DOHH2 (cell line): Measurements from ENCODE around the gene RIT2.

Experiments
- EZH2phosphoT487 ChIP-seq: fragments of 200-600 bp; sonication (generic); IDR thresholded peaks from 2 replicates; pipeline ENCODE4 v1.6.1; 2017; ENCODE audit warnings: borderline replicate concordance, mild to moderate bottlenecking, antibody characterized with exemption, low read length, moderate library complexity, mixed read lengths
- TF ChIP-seq, protein P1 (sequence below): fragments of 200-600 bp; sonication (generic); IDR thresholded peaks from one replicate; pipeline ENCODE4 v1.5.1; 2014; ENCODE audit warnings: antibody characterized with exemption, mild to moderate bottlenecking, low read depth, low read length; ENCODE audit not compliant: poor library complexity, severe bottlenecking

DNA sequence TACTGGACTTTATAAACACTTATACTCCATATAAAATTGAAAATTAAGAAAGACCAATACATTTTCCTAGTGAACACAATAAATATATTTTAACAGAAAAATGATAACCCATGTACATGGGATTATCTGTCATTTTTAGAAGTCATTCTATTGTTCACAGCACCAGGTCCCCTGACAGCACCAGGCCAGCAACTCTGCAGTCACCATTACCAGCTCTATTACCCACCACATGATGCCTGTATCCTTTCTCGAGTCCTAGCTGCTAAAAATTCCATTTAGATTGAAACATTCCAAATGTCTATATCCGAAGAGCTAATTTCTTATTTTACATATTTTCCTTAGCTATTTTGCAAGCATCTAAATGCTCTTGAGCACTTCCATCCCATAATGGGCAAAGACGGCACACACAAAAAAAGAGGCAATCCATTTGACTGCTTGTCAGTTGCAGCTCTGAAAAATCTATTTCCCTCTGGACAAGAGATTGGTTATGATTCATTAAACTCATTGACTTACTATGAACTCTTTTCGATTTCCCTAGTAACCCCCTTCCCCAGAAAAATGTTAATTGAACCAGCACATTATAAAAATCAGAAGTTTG is 336.9 kb downstream of the RIT2 start:
- TF ChIP-seq, protein P1, sequence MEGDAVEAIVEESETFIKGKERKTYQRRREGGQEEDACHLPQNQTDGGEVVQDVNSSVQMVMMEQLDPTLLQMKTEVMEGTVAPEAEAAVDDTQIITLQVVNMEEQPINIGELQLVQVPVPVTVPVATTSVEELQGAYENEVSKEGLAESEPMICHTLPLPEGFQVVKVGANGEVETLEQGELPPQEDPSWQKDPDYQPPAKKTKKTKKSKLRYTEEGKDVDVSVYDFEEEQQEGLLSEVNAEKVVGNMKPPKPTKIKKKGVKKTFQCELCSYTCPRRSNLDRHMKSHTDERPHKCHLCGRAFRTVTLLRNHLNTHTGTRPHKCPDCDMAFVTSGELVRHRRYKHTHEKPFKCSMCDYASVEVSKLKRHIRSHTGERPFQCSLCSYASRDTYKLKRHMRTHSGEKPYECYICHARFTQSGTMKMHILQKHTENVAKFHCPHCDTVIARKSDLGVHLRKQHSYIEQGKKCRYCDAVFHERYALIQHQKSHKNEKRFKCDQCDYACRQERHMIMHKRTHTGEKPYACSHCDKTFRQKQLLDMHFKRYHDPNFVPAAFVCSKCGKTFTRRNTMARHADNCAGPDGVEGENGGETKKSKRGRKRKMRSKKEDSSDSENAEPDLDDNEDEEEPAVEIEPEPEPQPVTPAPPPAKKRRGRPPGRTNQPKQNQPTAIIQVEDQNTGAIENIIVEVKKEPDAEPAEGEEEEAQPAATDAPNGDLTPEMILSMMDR: no peak
- no peak for TF ChIP-seq EZH2phosphoT487
